Measurements from ENCODE around the gene RIMS3.

DNA sequence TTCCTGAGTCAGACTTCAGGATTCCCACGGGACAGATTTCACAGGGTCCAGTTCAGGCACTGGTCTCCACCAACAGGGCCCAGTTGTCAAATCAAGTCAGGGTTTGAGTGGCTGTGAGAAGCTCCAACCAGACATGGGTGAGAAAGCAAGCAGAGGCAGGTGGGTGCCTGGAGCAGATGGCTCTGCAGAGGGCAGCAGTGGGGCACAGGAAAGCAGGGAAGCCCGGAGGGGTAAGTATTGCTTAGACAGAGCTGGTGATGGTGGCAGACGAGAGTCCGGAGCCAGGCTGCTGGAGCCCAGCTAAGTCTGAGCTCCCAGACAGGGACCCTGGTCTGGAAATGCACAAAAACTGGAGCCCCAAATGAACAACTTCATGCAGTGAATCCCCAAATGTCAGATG lies 40.4 kb downstream of the RIMS3 start:
- TF ChIP-seq, protein P1, sequence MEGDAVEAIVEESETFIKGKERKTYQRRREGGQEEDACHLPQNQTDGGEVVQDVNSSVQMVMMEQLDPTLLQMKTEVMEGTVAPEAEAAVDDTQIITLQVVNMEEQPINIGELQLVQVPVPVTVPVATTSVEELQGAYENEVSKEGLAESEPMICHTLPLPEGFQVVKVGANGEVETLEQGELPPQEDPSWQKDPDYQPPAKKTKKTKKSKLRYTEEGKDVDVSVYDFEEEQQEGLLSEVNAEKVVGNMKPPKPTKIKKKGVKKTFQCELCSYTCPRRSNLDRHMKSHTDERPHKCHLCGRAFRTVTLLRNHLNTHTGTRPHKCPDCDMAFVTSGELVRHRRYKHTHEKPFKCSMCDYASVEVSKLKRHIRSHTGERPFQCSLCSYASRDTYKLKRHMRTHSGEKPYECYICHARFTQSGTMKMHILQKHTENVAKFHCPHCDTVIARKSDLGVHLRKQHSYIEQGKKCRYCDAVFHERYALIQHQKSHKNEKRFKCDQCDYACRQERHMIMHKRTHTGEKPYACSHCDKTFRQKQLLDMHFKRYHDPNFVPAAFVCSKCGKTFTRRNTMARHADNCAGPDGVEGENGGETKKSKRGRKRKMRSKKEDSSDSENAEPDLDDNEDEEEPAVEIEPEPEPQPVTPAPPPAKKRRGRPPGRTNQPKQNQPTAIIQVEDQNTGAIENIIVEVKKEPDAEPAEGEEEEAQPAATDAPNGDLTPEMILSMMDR (IDR thresholded peaks at IDR 0.05) = peak in 3 of 6 experiments; percentile 52 to 54 (median 54)
- TF ChIP-seq POLR2A (IDR thresholded peaks at IDR 0.05) = no peak

All from Peyer's patch (tissue), 4 donors.